K562 (cell line): ENCODE results near the gene TBC1D20. TPM values are rescaled to one million over a fixed set of nuclear protein-coding genes. Genes with fewer than 3 reads are reported as not detected.

Source experiments
- ELF2 ChIP-seq: fragments of 250-450 bp; sonication (Bioruptor Pico); IDR thresholded peaks from 2 replicates; pipeline ENCODE4 v1.5.0; 2021; ENCODE audit warnings: mild to moderate bottlenecking
- HNRNPK ChIP-seq: fragments of 200-400 bp; formaldehyde crosslinking; IDR thresholded peaks from one replicate; pipeline ENCODE4 v1.6.1; 2018; ENCODE audit warnings: mild to moderate bottlenecking, low read depth, low read length; ENCODE audit not compliant: poor library complexity, severe bottlenecking
- MAFK ChIP-seq: IDR thresholded peaks from 2 replicates; pipeline ENCODE4 v1.6.1; 2011; ENCODE audit warnings: low read length, improper control_type of control experiment
- POLR2AphosphoS5 ChIP-seq: IDR thresholded peaks from 2 replicates; pipeline ENCODE4 v1.6.1; 2011; ENCODE audit warnings: mild to moderate bottlenecking, low read depth, low read length, moderate library complexity; ENCODE audit not compliant: control insufficient read depth, insufficient read depth
- USF1 ChIP-seq: sonication (generic); formaldehyde crosslinking; IDR thresholded peaks from 2 replicates; pipeline ENCODE4 v1.9.0; 2022; ENCODE audit warnings: mild to moderate bottlenecking, missing genetic modification reagents
- ZNF324 ChIP-seq: fragments of 250-450 bp; sonication (Bioruptor Pico); IDR thresholded peaks from 2 replicates; pipeline ENCODE4 v1.4.0; 2020; ENCODE audit warnings: mild to moderate bottlenecking
- polyA plus RNA-seq, 8 experiments: library from polyadenylated mRNA; depleted of rRNA in 4 of 8; stranded (reverse) in 5 of 8; unstranded in 3 of 8; fragments of >200 nt; fragmentation: Nextera tagmentation in 2 of 8; fragmentation: Illumina TruSeq in 1 of 8; extraction: Ambion mirVana in 2 of 8; extraction: Trizol in 1 of 8; gene quantifications; 2 replicates each; pipeline versions ENCODE4 v1.2.1 to v1.2.3, GENCODE V29; 2011 to 2014; ENCODE audit warnings: inconsistent platforms in 1 of 8, missing spikeins in 1 of 8
- total RNA-seq, 7 experiments: library from RNA; depleted of rRNA in 6 of 7; stranded (reverse); fragments of >200 nt in 6 of 7; fragmentation: Illumina TruSeq in 2 of 7; extraction: Trizol in 2 of 7; gene quantifications; 2 replicates each; pipeline versions ENCODE4 v1.2.1 to v1.2.3, GENCODE V29; 2011 to 2021; ENCODE audit warnings: low replicate concordance in 1 of 7
- TF ChIP-seq, protein P1 (sequence below): fragments of 200-600 bp; sonication (generic); IDR thresholded peaks from one replicate; pipeline ENCODE4 v1.6.1; 2012; ENCODE audit warnings: mild to moderate bottlenecking, low read depth, low read length, inconsistent platforms
- TF ChIP-seq, protein P2 (sequence below): IDR thresholded peaks from 3 replicates; pipeline ENCODE4 v1.6.1; 2011; ENCODE audit warnings: borderline replicate concordance, mild to moderate bottlenecking; ENCODE audit not compliant: insufficient read length, insufficient read depth

TBC1D20 gene
- total and polyA plus RNA-seq, 9 of the 15 experiments (the other 6 are each of a cell fraction or from before 2014, with no cell fraction given): 7.0 to 25.3 (median 15.1) TPM

- TF ChIP-seq, protein P1, sequence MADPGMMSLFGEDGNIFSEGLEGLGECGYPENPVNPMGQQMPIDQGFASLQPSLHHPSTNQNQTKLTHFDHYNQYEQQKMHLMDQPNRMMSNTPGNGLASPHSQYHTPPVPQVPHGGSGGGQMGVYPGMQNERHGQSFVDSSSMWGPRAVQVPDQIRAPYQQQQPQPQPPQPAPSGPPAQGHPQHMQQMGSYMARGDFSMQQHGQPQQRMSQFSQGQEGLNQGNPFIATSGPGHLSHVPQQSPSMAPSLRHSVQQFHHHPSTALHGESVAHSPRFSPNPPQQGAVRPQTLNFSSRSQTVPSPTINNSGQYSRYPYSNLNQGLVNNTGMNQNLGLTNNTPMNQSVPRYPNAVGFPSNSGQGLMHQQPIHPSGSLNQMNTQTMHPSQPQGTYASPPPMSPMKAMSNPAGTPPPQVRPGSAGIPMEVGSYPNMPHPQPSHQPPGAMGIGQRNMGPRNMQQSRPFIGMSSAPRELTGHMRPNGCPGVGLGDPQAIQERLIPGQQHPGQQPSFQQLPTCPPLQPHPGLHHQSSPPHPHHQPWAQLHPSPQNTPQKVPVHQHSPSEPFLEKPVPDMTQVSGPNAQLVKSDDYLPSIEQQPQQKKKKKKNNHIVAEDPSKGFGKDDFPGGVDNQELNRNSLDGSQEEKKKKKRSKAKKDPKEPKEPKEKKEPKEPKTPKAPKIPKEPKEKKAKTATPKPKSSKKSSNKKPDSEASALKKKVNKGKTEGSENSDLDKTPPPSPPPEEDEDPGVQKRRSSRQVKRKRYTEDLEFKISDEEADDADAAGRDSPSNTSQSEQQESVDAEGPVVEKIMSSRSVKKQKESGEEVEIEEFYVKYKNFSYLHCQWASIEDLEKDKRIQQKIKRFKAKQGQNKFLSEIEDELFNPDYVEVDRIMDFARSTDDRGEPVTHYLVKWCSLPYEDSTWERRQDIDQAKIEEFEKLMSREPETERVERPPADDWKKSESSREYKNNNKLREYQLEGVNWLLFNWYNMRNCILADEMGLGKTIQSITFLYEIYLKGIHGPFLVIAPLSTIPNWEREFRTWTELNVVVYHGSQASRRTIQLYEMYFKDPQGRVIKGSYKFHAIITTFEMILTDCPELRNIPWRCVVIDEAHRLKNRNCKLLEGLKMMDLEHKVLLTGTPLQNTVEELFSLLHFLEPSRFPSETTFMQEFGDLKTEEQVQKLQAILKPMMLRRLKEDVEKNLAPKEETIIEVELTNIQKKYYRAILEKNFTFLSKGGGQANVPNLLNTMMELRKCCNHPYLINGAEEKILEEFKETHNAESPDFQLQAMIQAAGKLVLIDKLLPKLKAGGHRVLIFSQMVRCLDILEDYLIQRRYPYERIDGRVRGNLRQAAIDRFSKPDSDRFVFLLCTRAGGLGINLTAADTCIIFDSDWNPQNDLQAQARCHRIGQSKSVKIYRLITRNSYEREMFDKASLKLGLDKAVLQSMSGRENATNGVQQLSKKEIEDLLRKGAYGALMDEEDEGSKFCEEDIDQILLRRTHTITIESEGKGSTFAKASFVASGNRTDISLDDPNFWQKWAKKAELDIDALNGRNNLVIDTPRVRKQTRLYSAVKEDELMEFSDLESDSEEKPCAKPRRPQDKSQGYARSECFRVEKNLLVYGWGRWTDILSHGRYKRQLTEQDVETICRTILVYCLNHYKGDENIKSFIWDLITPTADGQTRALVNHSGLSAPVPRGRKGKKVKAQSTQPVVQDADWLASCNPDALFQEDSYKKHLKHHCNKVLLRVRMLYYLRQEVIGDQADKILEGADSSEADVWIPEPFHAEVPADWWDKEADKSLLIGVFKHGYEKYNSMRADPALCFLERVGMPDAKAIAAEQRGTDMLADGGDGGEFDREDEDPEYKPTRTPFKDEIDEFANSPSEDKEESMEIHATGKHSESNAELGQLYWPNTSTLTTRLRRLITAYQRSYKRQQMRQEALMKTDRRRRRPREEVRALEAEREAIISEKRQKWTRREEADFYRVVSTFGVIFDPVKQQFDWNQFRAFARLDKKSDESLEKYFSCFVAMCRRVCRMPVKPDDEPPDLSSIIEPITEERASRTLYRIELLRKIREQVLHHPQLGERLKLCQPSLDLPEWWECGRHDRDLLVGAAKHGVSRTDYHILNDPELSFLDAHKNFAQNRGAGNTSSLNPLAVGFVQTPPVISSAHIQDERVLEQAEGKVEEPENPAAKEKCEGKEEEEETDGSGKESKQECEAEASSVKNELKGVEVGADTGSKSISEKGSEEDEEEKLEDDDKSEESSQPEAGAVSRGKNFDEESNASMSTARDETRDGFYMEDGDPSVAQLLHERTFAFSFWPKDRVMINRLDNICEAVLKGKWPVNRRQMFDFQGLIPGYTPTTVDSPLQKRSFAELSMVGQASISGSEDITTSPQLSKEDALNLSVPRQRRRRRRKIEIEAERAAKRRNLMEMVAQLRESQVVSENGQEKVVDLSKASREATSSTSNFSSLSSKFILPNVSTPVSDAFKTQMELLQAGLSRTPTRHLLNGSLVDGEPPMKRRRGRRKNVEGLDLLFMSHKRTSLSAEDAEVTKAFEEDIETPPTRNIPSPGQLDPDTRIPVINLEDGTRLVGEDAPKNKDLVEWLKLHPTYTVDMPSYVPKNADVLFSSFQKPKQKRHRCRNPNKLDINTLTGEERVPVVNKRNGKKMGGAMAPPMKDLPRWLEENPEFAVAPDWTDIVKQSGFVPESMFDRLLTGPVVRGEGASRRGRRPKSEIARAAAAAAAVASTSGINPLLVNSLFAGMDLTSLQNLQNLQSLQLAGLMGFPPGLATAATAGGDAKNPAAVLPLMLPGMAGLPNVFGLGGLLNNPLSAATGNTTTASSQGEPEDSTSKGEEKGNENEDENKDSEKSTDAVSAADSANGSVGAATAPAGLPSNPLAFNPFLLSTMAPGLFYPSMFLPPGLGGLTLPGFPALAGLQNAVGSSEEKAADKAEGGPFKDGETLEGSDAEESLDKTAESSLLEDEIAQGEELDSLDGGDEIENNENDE: no peak
- TF ChIP-seq MAFK (no peak), POLR2AphosphoS5 (no peak), HNRNPK (no peak), ELF2 (no peak), USF1 (CRISPR knock-in tag) (no peak), ZNF324 (CRISPR knock-in tag) (no peak)
- TF ChIP-seq, protein P2, sequence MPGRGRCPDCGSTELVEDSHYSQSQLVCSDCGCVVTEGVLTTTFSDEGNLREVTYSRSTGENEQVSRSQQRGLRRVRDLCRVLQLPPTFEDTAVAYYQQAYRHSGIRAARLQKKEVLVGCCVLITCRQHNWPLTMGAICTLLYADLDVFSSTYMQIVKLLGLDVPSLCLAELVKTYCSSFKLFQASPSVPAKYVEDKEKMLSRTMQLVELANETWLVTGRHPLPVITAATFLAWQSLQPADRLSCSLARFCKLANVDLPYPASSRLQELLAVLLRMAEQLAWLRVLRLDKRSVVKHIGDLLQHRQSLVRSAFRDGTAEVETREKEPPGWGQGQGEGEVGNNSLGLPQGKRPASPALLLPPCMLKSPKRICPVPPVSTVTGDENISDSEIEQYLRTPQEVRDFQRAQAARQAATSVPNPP: no peak
- TF ChIP-seq, all 486 proteins: peak for 0
Observed at GRCh38 chr20:503048-503737, 40.9 kb upstream of the TBC1D20 start (continued).
